ENCODE measurements around the gene PLK1.

PLK1 gene

DNA sequence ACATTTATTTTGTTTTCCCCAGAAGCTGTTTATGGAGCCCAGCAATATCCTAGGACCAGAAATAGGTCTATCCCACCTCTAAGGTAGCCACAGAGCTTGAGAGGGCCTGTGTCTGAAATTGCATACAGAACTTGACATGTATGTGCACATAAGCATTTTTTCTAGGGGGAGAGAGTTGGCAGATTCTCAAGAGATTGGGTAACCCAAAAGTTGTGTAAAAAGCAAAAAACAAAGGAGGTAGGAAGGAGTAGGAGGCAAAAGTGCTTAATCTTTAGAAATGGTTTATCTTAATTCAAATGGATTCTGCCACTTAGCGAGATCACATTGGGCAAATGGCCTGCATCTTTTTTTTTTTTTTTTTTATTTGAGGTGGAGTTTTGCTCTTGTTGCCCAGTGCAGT lies 3.5 kb downstream of the PLK1 start:
- no peak for DNase-seq

DNA sequence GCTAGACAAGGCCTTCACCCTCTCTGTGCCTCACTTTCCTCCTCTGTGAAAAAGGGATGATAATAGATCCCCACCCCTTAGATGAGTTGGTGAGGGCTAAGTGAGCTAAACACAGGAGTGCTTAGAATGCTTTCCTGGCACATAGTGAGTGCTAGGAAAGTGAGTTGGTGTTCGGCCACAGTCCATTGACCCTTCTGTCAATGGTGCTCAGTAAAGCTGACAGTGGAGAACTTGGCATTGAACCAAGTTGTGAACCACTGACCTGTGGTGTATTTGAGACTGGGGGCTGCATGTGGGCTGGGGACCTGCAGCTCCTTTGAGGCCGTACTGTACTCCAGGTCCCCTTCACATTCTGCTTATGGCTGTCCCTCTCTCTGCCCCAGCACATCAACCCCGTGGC lies 4.8 kb downstream of the PLK1 start:
- no peak for DNase-seq

DNA sequence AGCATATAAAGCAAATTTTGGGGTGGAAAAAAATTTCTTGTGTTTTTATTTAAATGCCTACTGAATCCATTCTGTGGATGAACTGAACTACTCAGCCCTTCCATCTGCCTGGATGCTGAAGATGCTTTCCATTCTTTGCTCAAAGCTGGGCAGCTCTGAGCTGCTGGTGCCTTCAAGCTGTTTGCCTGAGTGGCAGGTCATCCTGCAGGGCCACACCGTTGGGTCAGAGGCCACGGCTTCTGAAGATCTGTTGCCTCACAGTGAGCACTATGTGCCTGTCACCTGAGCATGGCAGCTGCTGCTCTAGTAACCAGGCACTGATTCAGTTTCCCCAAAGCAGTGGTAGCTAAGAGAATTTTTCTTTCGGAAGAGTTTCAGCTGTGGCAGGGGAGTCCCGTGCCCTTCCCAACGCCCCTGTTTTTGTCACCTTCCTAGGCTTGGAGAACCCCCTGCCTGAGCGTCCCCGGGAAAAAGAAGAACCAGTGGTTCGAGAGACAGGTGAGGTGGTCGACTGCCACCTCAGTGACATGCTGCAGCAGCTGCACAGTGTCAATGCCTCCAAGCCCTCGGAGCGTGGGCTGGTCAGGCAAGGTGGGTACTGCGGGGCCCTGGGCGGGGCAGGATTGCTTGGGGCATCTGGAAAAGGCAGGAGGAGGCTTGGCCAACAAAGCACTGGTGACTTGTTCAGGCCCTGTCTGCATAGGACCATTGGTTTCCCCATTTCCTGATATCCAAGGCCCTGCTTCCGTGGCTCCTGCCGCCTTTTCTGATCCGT lies 8.5 kb downstream of the PLK1 start:
- DNase-seq = no peak

DNA sequence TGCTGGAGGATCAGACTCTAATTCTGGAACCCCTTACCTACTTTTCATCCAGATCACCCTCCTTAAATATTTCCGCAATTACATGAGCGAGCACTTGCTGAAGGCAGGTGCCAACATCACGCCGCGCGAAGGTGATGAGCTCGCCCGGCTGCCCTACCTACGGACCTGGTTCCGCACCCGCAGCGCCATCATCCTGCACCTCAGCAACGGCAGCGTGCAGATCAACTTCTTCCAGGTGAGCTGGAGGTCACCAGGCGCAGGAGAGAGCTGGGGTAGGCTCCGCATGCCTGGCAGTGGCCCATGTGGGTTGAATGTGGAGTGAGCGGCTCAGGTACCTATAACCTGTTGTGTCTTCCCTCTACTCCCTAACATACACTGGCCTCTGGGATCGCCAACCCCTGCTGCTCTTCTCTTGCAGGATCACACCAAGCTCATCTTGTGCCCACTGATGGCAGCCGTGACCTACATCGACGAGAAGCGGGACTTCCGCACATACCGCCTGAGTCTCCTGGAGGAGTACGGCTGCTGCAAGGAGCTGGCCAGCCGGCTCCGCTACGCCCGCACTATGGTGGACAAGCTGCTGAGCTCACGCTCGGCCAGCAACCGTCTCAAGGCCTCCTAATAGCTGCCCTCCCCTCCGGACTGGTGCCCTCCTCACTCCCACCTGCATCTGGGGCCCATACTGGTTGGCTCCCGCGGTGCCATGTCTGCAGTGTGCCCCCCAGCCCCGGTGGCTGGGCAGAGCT lies 10.9 kb downstream of the PLK1 start:
- DNase-seq = no peak

DNA sequence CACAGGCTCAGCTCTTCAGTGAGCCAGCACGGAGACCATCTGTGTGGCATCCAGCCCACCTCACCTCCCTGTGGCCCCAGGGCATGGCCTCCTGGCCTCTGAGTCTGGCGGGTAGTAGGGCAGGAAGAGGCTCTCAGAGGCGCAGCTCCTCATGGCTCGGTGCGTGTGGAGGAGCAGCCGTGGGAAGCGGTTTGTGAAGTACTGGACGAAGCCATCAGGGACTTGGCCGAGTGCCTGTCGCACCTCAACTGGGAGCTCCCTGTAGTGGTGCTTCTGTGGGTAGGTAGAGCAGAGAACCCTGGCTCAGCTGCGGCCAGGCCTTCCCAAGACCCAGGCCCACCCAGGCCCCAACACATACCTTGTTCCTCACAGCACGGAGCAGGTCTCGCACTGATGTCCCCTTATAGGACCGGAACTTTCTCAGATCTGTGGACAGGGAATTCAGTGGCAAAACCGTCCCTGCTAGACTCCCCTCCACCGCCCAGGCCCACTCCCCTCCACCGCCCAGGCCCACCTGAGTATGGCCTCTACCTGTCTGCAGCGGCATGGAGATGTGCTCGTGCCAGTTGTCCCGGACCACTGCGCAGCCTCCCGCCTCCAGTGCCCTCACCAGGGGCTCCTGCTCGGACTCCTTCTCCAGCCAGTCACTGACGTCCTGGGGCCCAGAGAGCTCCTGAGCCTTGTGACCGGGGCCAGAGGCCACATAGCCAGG lies 12.2 kb downstream of the PLK1 start:
- DNase-seq = no peak

DNA sequence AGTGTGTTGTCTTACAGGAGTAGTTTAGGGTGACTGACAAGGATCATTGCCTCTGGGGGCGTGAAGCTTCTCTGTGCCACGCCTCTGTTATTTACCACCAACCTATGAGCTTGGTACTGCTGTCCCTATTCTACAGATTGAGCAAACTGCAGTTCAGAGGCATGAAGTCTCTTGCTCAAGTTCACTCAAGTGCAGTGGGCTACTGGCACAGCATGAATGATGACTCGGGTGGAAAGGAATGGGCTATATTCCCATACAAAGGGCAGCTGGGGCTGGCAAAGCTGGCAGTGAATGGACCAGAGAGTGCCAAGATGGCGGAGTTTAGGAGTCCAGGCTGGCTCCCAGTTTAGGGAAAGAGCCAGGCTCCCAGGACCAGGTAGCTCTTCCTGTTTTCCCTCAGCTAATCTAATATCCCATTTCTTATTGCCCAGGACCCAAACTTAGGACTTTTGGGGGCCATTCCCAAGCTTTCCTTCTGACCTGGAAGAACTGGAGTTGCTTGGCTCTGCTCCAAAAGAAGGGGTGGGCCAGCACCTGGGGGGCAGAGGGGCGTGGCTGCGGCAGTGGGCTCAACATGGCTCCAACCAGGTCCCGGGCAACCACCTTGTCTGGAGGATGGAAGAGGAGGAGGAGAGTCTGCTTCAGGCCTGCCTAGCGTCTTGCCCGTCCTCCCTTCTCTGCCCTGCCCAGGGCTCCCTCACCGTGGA lies 12.9 kb downstream of the PLK1 start:
- no peak for DNase-seq

DNA sequence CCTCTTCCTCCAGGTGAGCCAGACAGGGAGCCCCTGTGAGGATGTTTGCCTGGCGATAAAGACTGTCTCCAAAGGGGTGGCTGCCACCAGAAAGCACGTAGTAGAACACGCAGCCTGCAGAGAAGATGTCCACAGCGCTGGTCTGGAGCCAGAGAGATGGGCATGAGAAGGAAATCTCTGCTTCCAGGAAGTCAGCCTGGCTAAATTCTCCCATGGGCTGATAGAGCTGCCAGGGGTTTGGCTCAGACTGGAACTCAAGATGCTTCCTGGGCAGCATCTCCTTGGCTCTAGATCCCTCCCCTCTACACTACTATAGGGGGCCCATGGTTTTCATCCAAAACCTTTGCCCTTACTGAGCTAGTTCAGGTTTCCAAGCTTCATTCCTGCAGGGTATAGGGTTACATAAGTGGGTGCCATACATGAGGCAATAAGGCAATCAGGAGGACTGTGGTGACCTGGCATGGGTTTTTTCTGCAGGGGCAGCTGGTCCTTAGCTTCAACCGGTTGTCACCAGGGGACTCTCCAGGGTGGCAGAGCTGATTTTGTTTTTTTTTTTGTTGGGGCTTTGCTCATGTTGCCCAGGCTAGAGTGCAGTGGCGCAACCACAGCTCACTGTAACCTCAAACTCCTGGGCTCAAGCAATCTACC lies 13.6 kb downstream of the PLK1 start:
- DNase-seq = no peak

DNA sequence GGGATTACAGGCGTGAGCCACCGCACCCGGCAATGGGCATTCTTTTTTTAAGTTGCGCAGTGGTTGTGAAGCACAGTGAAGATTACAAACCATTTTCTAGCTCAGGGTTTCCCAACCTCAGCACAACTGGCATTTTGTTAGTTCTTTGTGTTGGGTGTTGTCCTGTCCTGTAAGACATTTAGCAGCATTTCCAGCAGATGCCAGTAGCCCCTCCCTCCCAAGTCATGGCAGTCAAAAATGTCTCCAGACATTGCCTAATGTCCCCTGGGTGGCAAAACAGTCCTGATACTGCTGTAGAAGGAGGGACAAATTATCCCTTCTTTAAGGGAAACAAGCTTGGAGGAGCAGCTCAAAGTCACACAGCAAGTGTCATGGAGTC lies 15.6 kb downstream of the PLK1 start:
- DNase-seq = no peak

DNA sequence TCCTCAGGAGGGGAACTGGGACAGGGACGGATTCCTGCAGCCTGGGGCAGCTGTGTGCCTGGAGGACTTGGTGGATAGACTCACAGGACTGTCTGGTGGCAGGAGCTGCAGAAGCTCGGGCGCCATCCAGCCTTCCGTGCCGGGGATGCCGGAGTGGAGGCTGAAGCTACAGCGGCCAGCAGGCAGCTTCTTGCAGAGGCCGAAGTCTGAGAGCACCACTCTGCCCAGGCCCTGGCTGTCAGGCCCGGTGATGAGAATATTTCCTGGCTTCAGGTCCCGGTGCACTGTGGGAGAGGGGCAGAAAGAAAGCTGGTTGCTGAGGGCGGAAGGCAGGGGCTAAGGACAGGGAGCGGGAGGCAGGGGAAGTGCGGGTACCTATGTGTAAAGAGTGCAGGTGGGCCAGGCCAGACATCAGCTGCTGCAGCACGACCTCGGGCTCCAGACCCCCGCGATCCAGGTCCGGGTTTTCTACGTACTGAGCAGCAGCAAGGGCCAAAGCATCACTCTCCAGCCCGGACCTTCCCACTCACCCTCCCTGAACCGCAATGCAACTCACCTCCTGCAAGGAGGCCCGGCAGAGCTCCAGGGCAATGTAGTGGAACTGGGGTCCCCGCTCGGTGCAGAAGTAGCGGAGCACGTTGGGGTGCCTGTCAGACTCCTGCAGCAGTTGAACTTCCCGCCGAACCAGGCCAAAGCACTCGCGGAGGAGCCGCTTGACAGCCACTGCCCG lies 16.1 kb downstream of the PLK1 start:
- no peak for DNase-seq

DNA sequence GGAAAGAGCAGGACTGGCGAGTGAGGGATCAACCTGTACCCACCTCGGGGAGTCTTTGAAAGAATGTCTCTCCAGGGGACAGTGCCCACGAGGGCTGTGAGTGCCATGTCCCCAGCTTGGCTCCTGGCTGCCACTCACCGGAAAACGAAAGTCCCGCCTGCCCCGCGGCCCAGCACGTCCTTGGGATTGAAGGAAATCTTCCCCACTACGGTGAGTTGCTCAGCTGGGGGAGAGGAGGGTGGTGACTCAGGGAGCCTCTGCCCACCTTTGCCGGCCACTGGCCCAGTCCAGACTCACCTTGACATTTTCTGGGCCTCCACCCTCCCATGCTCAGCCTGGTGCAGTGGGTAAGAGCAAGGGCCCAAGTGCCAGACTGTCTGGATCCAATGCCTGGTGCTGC lies 17.1 kb downstream of the PLK1 start:
- DNase-seq = no peak

DNA sequence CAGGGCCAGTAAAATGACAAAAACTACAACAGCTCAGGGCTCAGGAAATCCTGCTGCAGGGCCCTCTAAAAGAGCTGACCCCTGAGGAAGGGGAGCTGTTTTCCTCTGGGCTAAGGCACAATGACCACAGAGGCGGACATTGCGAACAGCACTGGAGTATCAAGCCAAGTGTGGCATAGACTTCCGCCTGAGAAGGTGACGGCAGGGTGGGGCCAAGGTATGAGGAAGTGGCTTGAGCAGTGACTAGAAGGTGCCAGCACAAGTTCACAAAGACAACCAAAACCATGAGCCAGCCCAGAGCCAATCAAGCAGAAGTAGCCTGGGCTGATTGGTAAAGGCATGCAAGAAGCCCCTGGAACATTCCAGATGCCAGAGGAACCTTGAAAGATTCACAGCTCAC lies 20.4 kb downstream of the PLK1 start:
- no peak for DNase-seq

DNA sequence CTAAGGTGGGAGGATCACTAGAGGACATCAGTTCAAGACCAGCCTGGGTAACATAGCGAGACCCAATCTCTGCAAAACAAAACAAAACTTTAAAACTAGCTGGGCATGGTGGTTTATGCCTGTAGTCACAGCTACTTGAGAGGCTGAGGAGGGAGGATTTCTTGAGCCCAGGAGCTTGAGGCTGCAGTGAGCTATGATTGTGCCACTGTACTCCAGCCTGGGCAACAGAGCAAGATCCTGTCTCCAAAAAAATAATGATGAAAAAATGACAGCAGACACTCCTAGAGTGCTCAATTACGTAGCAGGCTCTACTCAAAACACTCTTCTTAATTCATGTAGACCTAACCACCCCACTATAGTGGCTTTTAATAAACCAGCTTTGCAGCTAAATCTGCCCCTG lies 21.4 kb downstream of the PLK1 start:
- DNase-seq = no peak

DNA sequence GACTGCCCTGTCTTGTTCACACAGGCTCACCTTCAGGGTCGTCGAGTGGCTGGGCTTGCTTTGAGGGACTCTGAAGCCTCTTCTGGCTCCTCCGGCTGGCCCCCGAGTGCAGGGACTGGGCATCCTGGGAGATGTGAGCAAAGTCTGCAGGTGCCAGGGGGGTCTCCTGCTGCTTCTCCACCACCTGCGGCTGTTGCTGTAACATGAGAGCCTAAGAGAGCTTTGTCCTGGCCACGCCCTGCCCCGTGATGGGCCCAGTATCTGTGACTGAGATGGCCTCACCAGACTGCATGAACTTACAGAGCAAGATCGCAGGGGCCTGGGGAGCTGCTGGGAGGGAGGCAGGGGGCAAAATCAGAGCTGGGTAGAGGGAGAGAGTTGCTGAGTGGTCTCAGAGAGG lies 21.8 kb downstream of the PLK1 start:
- DNase-seq = no peak

DNA sequence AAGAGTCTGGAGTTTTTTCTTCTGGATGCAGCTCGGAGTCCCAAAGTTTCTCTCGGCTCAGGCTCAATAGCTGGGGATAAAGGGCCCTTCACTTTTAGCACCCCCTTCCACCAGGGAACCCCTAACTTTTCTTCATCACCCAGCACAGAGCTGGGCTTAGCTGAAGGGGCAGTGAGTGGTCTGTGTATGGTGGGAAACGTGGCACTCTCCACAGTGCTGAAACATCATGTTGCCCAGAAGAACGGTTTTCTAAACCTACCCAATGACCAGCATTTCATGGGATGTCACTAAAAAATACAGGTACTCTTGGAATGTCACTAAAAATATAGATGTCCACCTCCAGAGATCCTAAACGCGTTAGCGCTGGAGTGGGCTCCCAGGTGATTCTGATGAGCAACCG lies 22.4 kb downstream of the PLK1 start:
- no peak for DNase-seq

DNA sequence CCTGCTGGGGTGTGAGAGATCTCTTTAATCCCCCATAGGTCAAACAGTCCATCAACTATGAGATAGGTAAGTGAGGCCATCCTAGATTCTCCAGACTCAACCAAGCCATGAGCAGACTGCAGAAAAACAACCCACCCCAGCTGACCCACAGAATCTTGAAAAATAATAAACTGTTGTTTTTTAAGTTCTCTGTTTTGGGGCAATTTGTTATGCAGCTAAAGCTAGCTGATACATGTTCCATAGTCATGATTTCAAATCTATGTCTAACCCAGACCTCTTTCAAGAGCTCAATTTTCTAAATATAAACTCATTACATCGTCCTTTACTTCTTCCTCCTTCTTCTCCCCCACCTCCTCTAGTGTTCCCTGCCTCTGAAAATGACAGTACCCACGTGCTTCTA lies 24.3 kb downstream of the PLK1 start:
- DNase-seq = no peak

DNA sequence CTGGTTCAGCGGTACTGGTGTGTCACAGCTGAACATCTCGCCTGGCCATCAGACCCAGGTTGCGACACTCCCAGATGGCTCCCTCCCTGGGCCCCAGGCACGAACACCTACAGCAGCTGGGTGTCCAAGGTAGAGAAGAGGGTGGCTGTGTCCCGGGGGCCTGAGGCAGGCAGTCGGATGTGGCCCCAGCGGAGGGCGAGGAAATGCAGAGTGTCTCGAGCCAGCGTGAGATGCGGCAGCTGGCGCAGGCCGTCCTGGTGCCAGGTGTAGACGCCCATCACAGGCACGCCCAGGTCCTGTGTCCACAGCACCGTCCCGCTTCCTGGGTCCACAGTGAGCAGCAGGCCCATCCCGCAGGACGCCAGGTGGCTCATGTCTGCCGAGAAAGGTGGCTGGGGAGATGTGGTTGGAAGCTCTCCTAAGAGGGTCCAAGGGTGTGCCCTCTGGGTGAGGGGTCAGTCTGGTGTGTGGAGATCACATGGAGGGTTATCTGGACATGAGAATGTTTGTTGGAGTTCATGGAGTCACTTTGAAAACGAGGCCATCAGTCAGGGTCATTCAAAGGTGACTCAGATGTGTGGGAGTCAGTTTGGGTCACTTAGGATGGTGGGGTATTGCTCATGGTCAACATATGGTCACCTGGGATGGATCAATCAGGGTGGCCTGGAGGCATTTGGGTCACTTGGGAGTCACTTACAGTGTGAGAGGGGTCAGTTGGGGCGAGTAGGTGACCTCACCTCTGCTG lies 26.3 kb downstream of the PLK1 start:
- no peak for DNase-seq

DNA sequence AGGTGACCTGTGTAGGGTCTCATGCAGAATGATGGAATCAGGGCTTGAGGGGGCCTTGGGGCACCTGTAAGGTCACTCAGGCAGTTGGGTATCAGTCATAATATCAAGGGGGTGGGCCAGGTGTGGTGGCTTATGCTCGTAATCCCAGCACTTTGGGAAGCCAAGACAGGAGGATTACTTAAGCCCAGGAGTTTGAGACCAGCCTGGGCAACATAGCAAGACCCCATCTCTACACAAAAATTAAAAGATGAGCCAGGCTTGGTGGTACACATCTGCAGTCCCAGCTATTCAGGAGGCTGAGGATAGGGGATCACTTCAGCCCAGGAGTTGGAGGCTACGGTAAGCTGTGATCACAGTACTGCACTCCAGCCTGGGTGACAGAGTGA lies 26.8 kb downstream of the PLK1 start:
- DNase-seq = no peak

DNA sequence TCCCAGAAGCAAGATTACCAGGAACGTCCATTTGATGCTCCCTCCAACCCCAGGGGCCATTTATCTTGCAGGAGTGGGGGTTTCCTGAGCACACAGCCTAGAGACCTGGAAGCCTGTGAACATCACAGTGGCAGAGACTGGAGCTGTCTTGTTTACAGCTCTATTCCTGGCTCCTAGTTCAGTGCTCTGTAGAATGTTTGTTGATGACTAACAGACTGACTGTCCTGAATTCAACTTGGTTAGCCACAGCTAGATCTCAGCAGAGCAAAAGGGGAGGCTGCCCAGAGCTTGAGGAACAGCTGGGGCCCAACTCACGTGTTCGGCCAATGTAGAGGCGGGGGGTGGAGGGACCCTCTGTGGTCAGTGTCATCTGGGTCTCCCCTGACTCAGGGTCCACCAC lies 27.8 kb downstream of the PLK1 start:
- no peak for DNase-seq

DNA sequence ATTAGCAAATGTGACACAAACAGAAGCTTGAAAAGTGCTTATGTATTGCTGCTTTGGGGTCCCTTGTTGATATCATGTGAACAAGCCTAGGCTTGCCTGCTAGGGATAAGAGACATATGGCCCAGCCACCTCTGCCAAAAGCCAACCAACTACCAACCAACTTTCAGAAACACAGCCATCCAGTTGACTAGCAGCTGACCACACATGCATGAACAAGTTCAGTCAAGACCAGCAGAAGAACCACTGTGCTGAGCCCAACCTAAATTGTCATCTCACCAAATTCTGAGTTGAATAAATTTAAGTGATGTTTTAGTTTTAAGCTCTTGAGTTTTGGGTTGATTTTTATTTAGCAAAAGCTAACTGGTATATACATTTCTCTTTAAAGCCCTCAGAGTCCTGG lies 30.8 kb downstream of the PLK1 start:
- DNase-seq = no peak

DNA sequence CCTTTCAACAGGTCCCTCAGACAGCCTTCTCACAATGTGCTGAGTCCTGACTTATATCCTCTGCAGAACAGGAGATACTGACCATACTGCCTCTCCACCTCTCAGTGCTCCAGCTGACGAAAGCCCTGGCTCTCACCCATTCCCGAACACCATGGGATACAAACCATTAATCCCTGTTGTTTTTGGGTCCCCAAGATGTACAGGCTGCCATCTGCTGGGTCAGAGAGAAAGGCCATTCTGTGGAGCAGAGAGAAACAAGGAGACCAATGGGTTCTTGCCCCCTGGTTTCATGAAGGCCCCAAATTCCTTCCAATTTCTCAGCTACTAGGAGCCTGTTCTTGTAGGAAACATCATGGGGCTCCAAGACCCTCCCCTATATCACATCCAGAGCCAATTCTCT lies 31.3 kb downstream of the PLK1 start:
- no peak for DNase-seq

DNA sequence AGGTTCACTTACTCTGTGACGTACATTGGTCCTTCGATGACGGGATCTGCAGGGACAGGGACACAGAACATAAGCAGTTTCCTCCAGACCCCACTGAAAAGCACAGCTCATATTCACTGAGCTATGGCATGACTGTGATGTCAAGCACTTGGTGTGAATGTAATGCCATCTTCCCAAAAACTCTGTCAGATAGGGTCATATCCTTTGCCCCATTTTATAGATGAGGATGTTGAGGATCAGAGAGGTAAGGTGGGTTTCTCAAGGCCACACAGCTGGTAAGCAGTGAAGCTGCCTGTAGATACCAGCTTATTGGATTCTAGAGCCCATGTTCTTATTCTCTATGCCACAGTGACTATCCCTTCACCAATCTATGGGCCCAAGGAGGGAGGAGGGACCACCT lies 31.8 kb downstream of the PLK1 start:
- DNase-seq = no peak

DNA sequence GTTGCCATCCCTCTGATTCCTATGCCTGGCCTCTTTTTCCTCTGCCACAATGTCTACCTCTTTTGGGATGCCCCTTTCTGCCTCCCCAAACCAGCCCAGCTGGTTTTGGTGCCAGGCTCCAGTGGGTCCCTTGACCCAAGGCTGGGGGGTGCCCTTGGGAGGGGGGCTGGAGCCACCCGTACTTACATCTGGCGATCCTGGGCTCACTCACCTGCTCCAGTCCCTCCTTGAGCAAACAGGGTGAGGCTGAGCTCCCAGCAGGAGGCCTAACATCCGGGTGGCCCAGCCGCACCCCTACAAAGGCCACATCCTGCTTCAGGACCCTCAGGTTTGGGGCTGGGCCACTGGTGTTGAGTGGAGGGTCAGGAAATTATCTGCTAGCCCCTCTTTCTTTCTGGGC lies 33.1 kb downstream of the PLK1 start:
- DNase-seq = no peak
